Panc1 (cell line): ENCODE data around the gene COQ10A. TPM values are rescaled to one million over a fixed set of nuclear protein-coding genes. Genes with fewer than 3 reads are reported as not detected.

Experiments used
- ATAC-seq: fragments of 200-7000 bp; cut with Tn5 transposase; 2 replicates; pipeline ENCODE4 v1.9.1; 2020; ENCODE audit warnings: mild to moderate bottlenecking, moderate library complexity
- BruUV-seq: library from RNA; stranded (reverse); fragments of 400-500 nt; replicated peaks from 2 replicates; lab custom pipeline; 2021; lab: Mats Ljungman, UMichigan
- CTCF ChIA-PET: fragments of 300-600 bp; sonication (Branson Sonifier 250); formaldehyde crosslinking; loops from one replicate; lab custom pipeline; 2022; ENCODE audit warnings: antibody characterized with exemption; lab: Charles Lee
- POLR2A ChIA-PET: fragments of 300-600 bp; sonication (Branson Sonifier 250); formaldehyde crosslinking; loops from one replicate; lab custom pipeline; 2022; ENCODE audit warnings: antibody characterized with exemption; lab: Charles Lee
- DNase-seq: peaks from one replicate; pipeline ENCODE4 v3.0.0-alpha.2; 2010; ENCODE audit warnings: low read depth, low spot score
- H3K27ac ChIP-seq: 2 replicates; pipeline ENCODE4 v1.5.1; 2011; ENCODE audit warnings: mild to moderate bottlenecking, low read length, inconsistent platforms
- H3K27me3 ChIP-seq: fragments of 200-500 bp; sonication (Bioruptor generic); 2 replicates; pipeline ENCODE4 v1.6.0; 2014; ENCODE audit warnings: low read length, inconsistent platforms; ENCODE audit not compliant: control insufficient read depth, insufficient read depth
- H3K36me3 ChIP-seq: fragments of 200-500 bp; sonication (Bioruptor generic); 2 replicates; pipeline ENCODE4 v1.5.1; 2014; ENCODE audit warnings: inconsistent platforms, mild to moderate bottlenecking, low read length, moderate library complexity; ENCODE audit not compliant: control insufficient read depth, insufficient read depth
- H3K4me1 ChIP-seq: 2 replicates; pipeline ENCODE4 v1.5.1; 2011; ENCODE audit warnings: inconsistent platforms, mild to moderate bottlenecking, low read length, moderate library complexity; ENCODE audit not compliant: control insufficient read depth, insufficient read depth
- H3K4me3 ChIP-seq, 2 experiments: 2 replicates each; pipeline ENCODE4 v1.5.1; 2011 to 2012; ENCODE audit warnings: low read depth in 2 of 2, low read length in 2 of 2, mild to moderate bottlenecking in 2 of 2, inconsistent platforms in 1 of 2, moderate library complexity in 1 of 2
- H3K9me3 ChIP-seq: fragments of 200-500 bp; sonication (Bioruptor generic); 2 replicates; pipeline ENCODE4 v1.5.1; 2014; ENCODE audit warnings: low read depth, mild to moderate bottlenecking, inconsistent platforms, low read length, moderate library complexity; ENCODE audit not compliant: control insufficient read depth, insufficient read depth
- CTCF ChIP-seq: fragments of 450-650 bp; IDR thresholded peaks from 2 replicates; pipeline ENCODE4 v1.5.1; 2017; ENCODE audit warnings: mild to moderate bottlenecking
- POLR2AphosphoS5 ChIP-seq: IDR thresholded peaks from 2 replicates; pipeline ENCODE4 v1.6.1; 2012; ENCODE audit warnings: mild to moderate bottlenecking, low read depth, low read length, moderate library complexity
- REST ChIP-seq, 2 experiments: IDR thresholded peaks; 2 replicates each; pipeline ENCODE4 v1.6.1; 2011 to 2012; ENCODE audit warnings: low read depth in 2 of 2, control low read depth in 1 of 2, low read length in 1 of 2, mild to moderate bottlenecking in 1 of 2, moderate library complexity in 1 of 2; ENCODE audit not compliant: insufficient read depth in 1 of 2
- SIN3A ChIP-seq: IDR thresholded peaks from 2 replicates; pipeline ENCODE4 v1.6.1; 2012; ENCODE audit warnings: low read depth, mild to moderate bottlenecking, low read length, moderate library complexity, borderline replicate concordance; ENCODE audit not compliant: insufficient read depth
- TCF7L2 ChIP-seq: IDR thresholded peaks from 2 replicates; pipeline ENCODE4 v1.6.1; 2011; ENCODE audit warnings: mild to moderate bottlenecking, low read depth, low read length, inconsistent platforms
- in situ Hi-C: cut with HindIII; loops from 2 replicates; pipeline ENCODE4 v1.10.0; 2016; ENCODE audit warnings: low sequenced_read_pairs, low pct_unique_long_range_greater_than_20kb
- intact Hi-C: fragments of 100-400 bp; cut with micrococcal nuclease; formaldehyde crosslinking; loops from one replicate; pipeline ENCODE4 v1.10.0; 2022; ENCODE audit not compliant: unreplicated experiment
- total RNA-seq: library from RNA; stranded (reverse); gene quantifications from one replicate; pipeline ENCODE4 v1.2.1, GENCODE V29; 2021; ENCODE audit not compliant: unreplicated experiment

COQ10A gene
- total RNA-seq, 1 experiment from 2014 or later, result 20.0 TPM

- no TSS peak for BruUV-seq
- in situ Hi-C loops, result no loop called here
- CTCF ChIA-PET, result interaction anchor here (0.5 to 2.3 kb wide), 10 partner anchors 10 to 59 kb away, joined by 3 to 41 read pairs (median 3); partner anchors contain the start of genes ANKRD52 and SMARCC2
- Histone ChIP-seq H3K9me3 (no peaks in the 10 kb centered on the region), H3K27ac (peak within 1 kb of the TSS; percentile 94), H3K4me3 (peak within 1 kb of the TSS; percentile 74 to 86), H3K27me3 (no peaks in the 10 kb centered on the region), H3K36me3 (no peaks in the 10 kb centered on the region; the same call in 1 of the 2 replicates), H3K4me1 (peaks cover 16% of the 10 kb centered on the region)
- no peak for TF ChIP-seq TCF7L2
- peak; percentile 91 for TF ChIP-seq POLR2AphosphoS5
- no peak for TF ChIP-seq CTCF
- TF ChIP-seq REST (IDR thresholded peaks at IDR 0.05; ENCODE audit: insufficient read depth in 1 of 2, low read depth in 2 of 2, low read length in 1 of 2), result no peak
- peak; percentile 57; the same call in 1 of the 2 replicates for TF ChIP-seq SIN3A
- POLR2A ChIA-PET, result interaction anchor here (0.6 to 1.8 kb wide), 5 partner anchors 11 to 94 kb away, joined by 3 to 5 read pairs (median 4); partner anchors contain the start of gene ESYT1
- peak; percentile 93 for ATAC-seq
- DNase-seq, result peak; percentile 85
- intact Hi-C loops, result no loop called here
Measured at GRCh38 chr12:56221757-56222530, 44.8 kb upstream of the COQ10A start, which contains the start of gene RNF41. TSS of gene RNF41 (minus strand) at chr12:56221922. CDS start at chr12:56214047, 7,875 bp downstream.

GRCh38 chr12:56222531-56222895 lies 44.2 kb upstream of the COQ10A start:
- H3K9me3 ChIP-seq, result no peaks in the 10 kb centered on the region
- DNase-seq (no peak), ATAC-seq (no peak)
- H3K4me3 ChIP-seq, result peak overlapping the region; percentile 74 to 86
- POLR2A ChIA-PET, result interaction anchor here (1.3 to 1.8 kb wide), 2 partner anchors 16 to 95 kb away, joined by 3 to 5 read pairs; partner anchors contain the start of gene ESYT1
- H3K4me1 ChIP-seq, result peaks cover 16% of the 10 kb centered on the region
- no peaks in the 10 kb centered on the region for H3K27me3 ChIP-seq
- peak overlapping the region; percentile 94 for H3K27ac ChIP-seq
- no TSS peak for BruUV-seq
- in situ Hi-C loops, result no loop called here
- intact Hi-C loops, result no loop called here
- no peak for TF ChIP-seq TCF7L2
- no peak for TF ChIP-seq SIN3A
- TF ChIP-seq REST (IDR thresholded peaks at IDR 0.05; ENCODE audit: insufficient read depth in 1 of 2, low read depth in 2 of 2, low read length in 1 of 2), result no peak
- TF ChIP-seq CTCF, result no peak
- TF ChIP-seq POLR2AphosphoS5, result no peak
- CTCF ChIA-PET, result interaction anchor here (0.5 to 2.3 kb wide), 9 partner anchors 11 to 59 kb away, joined by 3 to 41 read pairs (median 3); partner anchors contain the start of gene SMARCC2
- H3K36me3 ChIP-seq, result no peaks in the 10 kb centered on the region; the same call in 1 of the 2 replicates
